H1 (cell line): Measurements from ENCODE around the gene TPT1. TPM values are rescaled to one million over a fixed set of nuclear protein-coding genes. Genes with fewer than 3 reads are reported as not detected.

Experiments used
- CTCF ChIA-PET: fragments of 300-600 bp; sonication (Branson Sonifier 250); formaldehyde crosslinking; loops from one replicate; lab custom pipeline; 2021; ENCODE audit not compliant: partially characterized antibody; lab: Charles Lee
- POLR2A ChIA-PET: fragments of 300-600 bp; sonication (Branson Sonifier 250); formaldehyde crosslinking; loops from one replicate; lab custom pipeline; 2021; ENCODE audit warnings: inconsistent platforms; ENCODE audit not compliant: partially characterized antibody; lab: Charles Lee
- DNase-seq, 2 experiments: peaks; one replicate each; pipeline versions ENCODE4 v3.0.0 to v3.0.0-alpha.2; 2010 to 2022; ENCODE audit warnings: low spot score in 2 of 2, low read depth in 1 of 2, mixed read lengths in 1 of 2
- FAIRE-seq: peaks from 2 replicates; lab custom pipeline; 2011; peaks lifted over from hg19 to GRCh38; lab: Jason Lieb, UNC
- H2AFZ ChIP-seq: 2 replicates; pipeline ENCODE4 v1.8.1; 2012; ENCODE audit warnings: low read length, inconsistent platforms
- H2AK5ac ChIP-seq: 2 replicates; pipeline ENCODE4 v1.6.1; 2013; ENCODE audit warnings: low read depth, low read length
- H2BK120ac ChIP-seq: replicated peaks from 2 replicates; pipeline ENCODE3; 2013; ENCODE audit warnings: low read depth, low read length, inconsistent platforms
- H2BK12ac ChIP-seq: 2 replicates; pipeline ENCODE4 v1.6.1; 2013; ENCODE audit warnings: low read depth, low read length
- H2BK15ac ChIP-seq: 2 replicates; pipeline ENCODE4 v1.6.1; 2013; ENCODE audit warnings: low read length
- H2BK20ac ChIP-seq: 2 replicates; pipeline ENCODE4 v1.6.1; 2013; ENCODE audit warnings: low read length
- H2BK5ac ChIP-seq: 2 replicates; pipeline ENCODE4 v1.6.1; 2013; ENCODE audit warnings: low read depth, low read length
- H3K14ac ChIP-seq: 2 replicates; pipeline ENCODE4 v1.6.1; 2013; ENCODE audit warnings: inconsistent platforms; ENCODE audit not compliant: insufficient read length
- H3K18ac ChIP-seq: 2 replicates; pipeline ENCODE4 v1.6.1; 2013; ENCODE audit warnings: low read length; ENCODE audit errors: extremely low read depth
- H3K23ac ChIP-seq: 2 replicates; pipeline ENCODE4 v1.6.1; 2013; ENCODE audit warnings: inconsistent platforms; ENCODE audit not compliant: insufficient read length
- H3K23me2 ChIP-seq: 2 replicates; pipeline ENCODE4 v1.6.1; 2013; ENCODE audit warnings: low read depth, low read length
- H3K27ac ChIP-seq: 2 replicates; pipeline ENCODE4 v1.6.1; 2011; ENCODE audit warnings: low read depth, low read length, inconsistent platforms
- H3K27me3 ChIP-seq, 4 experiments: replicated peaks in 1 of 4; 1 replicate in 1 of 4; 2 replicates in 3 of 4; pipeline versions ENCODE4 v1.6.1 to v1.8.1; 2011 to 2013; ENCODE audit warnings: low read length in 3 of 4, mild to moderate bottlenecking in 3 of 4, inconsistent platforms in 2 of 4, mixed read lengths in 2 of 4, moderate library complexity in 1 of 4; ENCODE audit not compliant: control insufficient read depth in 3 of 4, insufficient read depth in 3 of 4; ENCODE audit errors: extremely low read depth in 1 of 4
- H3K36me3 ChIP-seq, 4 experiments: 2 replicates each; pipeline versions ENCODE4 v1.6.1 to v1.8.1; 2011 to 2013; ENCODE audit warnings: mild to moderate bottlenecking in 4 of 4, low read length in 3 of 4, moderate library complexity in 2 of 4, control low read depth in 1 of 4, inconsistent platforms in 1 of 4; ENCODE audit not compliant: insufficient read depth in 4 of 4, control insufficient read depth in 2 of 4
- H3K4ac ChIP-seq: replicated peaks from 2 replicates; pipeline ENCODE3; 2013; ENCODE audit warnings: low read length, low read depth, mixed read lengths, inconsistent platforms; ENCODE audit not compliant: insufficient read length
- H3K4me1 ChIP-seq, 4 experiments: replicated peaks in 1 of 4; 1 replicate in 1 of 4; 2 replicates in 3 of 4; pipeline versions ENCODE4 v1.6.1 to v1.8.1; 2011 to 2013; ENCODE audit warnings: low read length in 3 of 4, inconsistent platforms in 2 of 4, mixed read lengths in 1 of 4; ENCODE audit not compliant: insufficient read depth in 4 of 4, control insufficient read depth in 3 of 4
- H3K4me2 ChIP-seq, 2 experiments: 2 replicates each; pipeline versions ENCODE4 v1.6.1 to v1.8.1; 2011 to 2013; ENCODE audit warnings: low read depth in 2 of 2, low read length in 2 of 2, control low read depth in 1 of 2, inconsistent platforms in 1 of 2, mild to moderate bottlenecking in 1 of 2; ENCODE audit not compliant: insufficient read depth in 1 of 2
- H3K4me3 ChIP-seq, 4 experiments: fragments of 200-600, 300-600 bp in 1 of 4; sonication (generic), shearing (Covaris generic), sonication (Bioruptor Twin) in 1 of 4; 2 replicates each; pipeline versions ENCODE4 v1.5.1 to v1.8.1; 2011 to 2016; ENCODE audit warnings: low read length in 4 of 4, low read depth in 3 of 4, control low read depth in 2 of 4, inconsistent platforms in 2 of 4, mild to moderate bottlenecking in 2 of 4, mixed read lengths in 1 of 4, moderate library complexity in 1 of 4; ENCODE audit not compliant: insufficient read depth in 2 of 4; ENCODE audit errors: extremely low read depth in 1 of 4
- H3K56ac ChIP-seq: replicated peaks from 2 replicates; pipeline ENCODE3; 2013; ENCODE audit warnings: low read depth, mild to moderate bottlenecking, mixed read lengths, low read length, inconsistent platforms; ENCODE audit not compliant: insufficient read length
- H3K79me1 ChIP-seq: 2 replicates; pipeline ENCODE4 v1.6.1; 2013; ENCODE audit warnings: low read depth, low read length, control low read depth
- H3K79me2 ChIP-seq, 2 experiments: 2 replicates each; pipeline versions ENCODE4 v1.6.1 to v1.8.1; 2012 to 2013; ENCODE audit warnings: low read length in 2 of 2, mild to moderate bottlenecking in 2 of 2, inconsistent platforms in 1 of 2; ENCODE audit not compliant: insufficient read depth in 2 of 2, control insufficient read depth in 1 of 2
- H3K9ac ChIP-seq, 4 experiments: replicated peaks in 1 of 4; 1 replicate in 1 of 4; 2 replicates in 3 of 4; pipeline versions ENCODE4 v1.6.1 to v1.8.1; 2011 to 2013; ENCODE audit warnings: low read depth in 3 of 4, low read length in 3 of 4, control low read depth in 2 of 4, mild to moderate bottlenecking in 2 of 4, moderate library complexity in 2 of 4, inconsistent platforms in 1 of 4; ENCODE audit errors: extremely low read depth in 1 of 4
- H3K9me3 ChIP-seq, 2 experiments: 2 replicates each; pipeline versions ENCODE4 v1.6.1 to v1.8.1; 2012 to 2013; ENCODE audit warnings: mild to moderate bottlenecking in 2 of 2, moderate library complexity in 2 of 2, control low read depth in 1 of 2, inconsistent platforms in 1 of 2, low read depth in 1 of 2, low read length in 1 of 2, mixed read lengths in 1 of 2; ENCODE audit not compliant: insufficient read depth in 2 of 2
- H4K20me1 ChIP-seq, 2 experiments: replicated peaks in 1 of 2; 2 replicates each; pipeline versions ENCODE3 to v1.8.1; 2011 to 2013; ENCODE audit warnings: inconsistent platforms in 2 of 2, low read length in 2 of 2, mild to moderate bottlenecking in 1 of 2; ENCODE audit not compliant: insufficient read depth in 2 of 2, control insufficient read depth in 1 of 2
- H4K5ac ChIP-seq: 2 replicates; pipeline ENCODE4 v1.6.1; 2013; ENCODE audit warnings: low read length, low read depth, mixed read lengths, inconsistent platforms; ENCODE audit not compliant: insufficient read length
- H4K8ac ChIP-seq: 2 replicates; pipeline ENCODE4 v1.8.0; 2013; ENCODE audit warnings: mild to moderate bottlenecking, moderate library complexity, low read length, inconsistent platforms; ENCODE audit not compliant: insufficient read depth; ENCODE audit errors: extremely low read depth
- H4K91ac ChIP-seq: replicated peaks from 2 replicates; pipeline ENCODE3; 2013; ENCODE audit warnings: low read length, mixed read lengths, inconsistent platforms; ENCODE audit not compliant: insufficient read length
- POLR2AphosphoS5 ChIP-seq: IDR thresholded peaks from 2 replicates; pipeline ENCODE4 v1.6.1; 2011; ENCODE audit warnings: low read depth, low read length
- SIRT6 ChIP-seq: IDR thresholded peaks from one replicate; pipeline ENCODE4 v1.7.1; 2012; ENCODE audit warnings: low read length, inconsistent platforms
- WGBS, 2 experiments: shearing (Covaris generic) in 1 of 2; methylation state at CpG; one replicate each; pipeline versions ENCODE4 v1.1.6 to v1.1.7; 2013 to 2015; ENCODE audit warnings: low lambda C conversion rate in 2 of 2, mixed read lengths in 2 of 2, inconsistent platforms in 1 of 2, low coverage in 1 of 2, missing lambda C conversion rate in 1 of 2; ENCODE audit not compliant: insufficient replicate concordance in 2 of 2, insufficient coverage in 1 of 2, insufficient read length in 1 of 2; ENCODE audit errors: extremely low coverage in 1 of 2, missing lambda C conversion rate in 1 of 2; 5-methylcytosine and 5-hydroxymethylcytosine counted together
- polyA plus RNA-seq, 7 experiments: library from polyadenylated mRNA; depleted of rRNA in 3 of 7; stranded (reverse) in 5 of 7; unstranded in 2 of 7; fragments of >200 nt in 5 of 7; fragments of 200-250 nt in 2 of 7; gene quantifications; 1 replicate in 5 of 7; 2 replicates in 1 of 7; 4 replicates in 1 of 7; pipeline versions ENCODE4 v1.2.1 to v1.2.3, GENCODE V29; 2011 to 2013; ENCODE audit warnings: missing spikeins in 2 of 7, mixed read lengths in 2 of 7
- total RNA-seq: library from RNA; stranded (reverse); fragmentation: NEBNext Ultra II Directional; extraction: Animal tissue kit (Norgen Biotek cat#: 25700); gene quantifications from 2 replicates; pipeline ENCODE4 v1.2.1, GENCODE V29; 2021

The TPT1 gene
- total and polyA plus RNA-seq, 2 of the 8 experiments (the other 6 are each of a cell fraction or from before 2014, with no cell fraction given), result 2,245 to 2,279 TPM

- H3K4ac ChIP-seq, result no peak overlapping the region
- no peak overlapping the region for H4K5ac ChIP-seq
- H4K20me1 ChIP-seq, result peaks cover 22 to 24% of the 10 kb centered on the region in 2 experiments
- H4K8ac ChIP-seq, result no peak overlapping the region
- FAIRE-seq (no peak), DNase-seq (no peak)
- no peak for TF ChIP-seq SIRT6
- peak; percentile 56; the same call in 1 of the 2 replicates for TF ChIP-seq POLR2AphosphoS5
- H3K23ac ChIP-seq, result no peak overlapping the region
- H3K4me2 ChIP-seq, result no peak overlapping the region
- H3K36me3 ChIP-seq, result peaks cover 39 to 62% (median 48%) of the 10 kb centered on the region in 4 experiments
- H3K9me3 ChIP-seq, result no peaks in the 10 kb centered on the region
- H3K4me3 ChIP-seq, result no peak overlapping the region
- H3K27me3 ChIP-seq, result no peaks in the 10 kb centered on the region
- no peak overlapping the region for H2BK20ac ChIP-seq
- ChIA-PET POLR2A (interaction anchor here (1.0 to 16.2 kb wide), 7 partner anchors 6 to 288 kb away, joined by 3 to 319 read pairs (median 13); partner anchors contain the start of gene COG3), CTCF (interaction anchor here (0.6 to 1.0 kb wide), 3 partner anchors 24 to 290 kb away, joined by 3 to 5 read pairs (median 4); no protein-coding TSS in a partner anchor)
- no peak overlapping the region for H2BK5ac ChIP-seq
- H4K91ac ChIP-seq, result no peak overlapping the region
- H3K14ac ChIP-seq, result no peak overlapping the region
- no peak overlapping the region for H2BK15ac ChIP-seq
- H3K79me2 ChIP-seq, result peaks cover 12 to 41% of the 10 kb centered on the region in 2 experiments
- no peak overlapping the region for H2AK5ac ChIP-seq
- H3K4me1 ChIP-seq, result peaks cover 2 to 6% (median 3%) of the 10 kb centered on the region in 4 experiments; a peak in 6 of 7 replicates
- H2BK12ac ChIP-seq, result no peak overlapping the region
- H3K56ac ChIP-seq, result no peak overlapping the region
- 0 out of 2 replicates have a peak, but pooled peaks cover 7% of the 10 kb centered on the region for H3K79me1 ChIP-seq
- WGBS, 2 experiments, result 93% methylated on average over 3 of the region's 3 CpGs; no CpG with 5 or more reads in 1 of the 2 experiments
- H2BK120ac ChIP-seq, result no peak overlapping the region
- H3K18ac ChIP-seq, result no peak overlapping the region
- no peak overlapping the region for H3K9ac ChIP-seq
- no peak overlapping the region for H2AFZ ChIP-seq
- peaks cover 12% of the 10 kb centered on the region; the same call in 1 of the 2 replicates for H3K23me2 ChIP-seq
- no peak overlapping the region for H3K27ac ChIP-seq
These were observed 3.6 kb downstream of the TPT1 start for GRCh38 chr13:45337395-45337794.
